ENCODE data around the gene HABP2. TPM values are rescaled to one million over a fixed set of nuclear protein-coding genes. Genes with fewer than 3 reads are reported as not detected.
A peak's percentile ranks its signal among the peaks of the same experiment; 100 is the strongest.

Gene HABP2
- total RNA-seq, 2 experiments from 2014 or later, result not detected

DNA sequence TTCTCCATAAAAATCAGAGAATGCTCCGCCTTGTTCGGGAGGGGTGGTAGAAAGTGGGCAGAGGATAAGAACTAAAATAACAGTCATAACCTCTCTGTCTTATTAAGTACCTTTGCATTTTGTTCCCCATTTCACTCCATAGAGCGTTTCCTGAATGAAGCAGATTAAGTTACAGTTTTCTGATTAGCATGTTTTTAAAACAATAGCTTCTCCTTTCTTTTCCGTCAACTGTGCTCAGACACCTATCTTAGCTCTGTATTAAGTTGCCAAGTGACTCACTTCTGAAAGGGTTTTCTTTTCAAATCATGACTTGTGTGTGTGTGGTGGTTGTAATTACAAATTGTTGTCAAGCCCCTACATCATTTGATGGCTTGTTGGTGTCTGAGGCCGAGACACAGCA lies 1.4 kb downstream of the HABP2 start:
- ChIA-PET POLR2A (no interaction called here), CTCF (interaction anchor here (2.2 kb wide), 1 partner anchor 9 kb away, joined by 14 read pairs; no protein-coding TSS in a partner anchor)
- peaks cover 17% of the 10 kb centered on the region for H3K4me1 Mint-ChIP-seq
- H3K36me3 Mint-ChIP-seq (ENCODE audit: low read depth), result no peaks in the 10 kb centered on the region
- H3K27ac Mint-ChIP-seq, result no peak overlapping the region
- no peak for DNase-seq
- peaks cover 24% of the 10 kb centered on the region for H3K27me3 Mint-ChIP-seq
- H3K4me3 Mint-ChIP-seq, result no peak overlapping the region
- no peaks in the 10 kb centered on the region for H3K9me3 Mint-ChIP-seq

DNA sequence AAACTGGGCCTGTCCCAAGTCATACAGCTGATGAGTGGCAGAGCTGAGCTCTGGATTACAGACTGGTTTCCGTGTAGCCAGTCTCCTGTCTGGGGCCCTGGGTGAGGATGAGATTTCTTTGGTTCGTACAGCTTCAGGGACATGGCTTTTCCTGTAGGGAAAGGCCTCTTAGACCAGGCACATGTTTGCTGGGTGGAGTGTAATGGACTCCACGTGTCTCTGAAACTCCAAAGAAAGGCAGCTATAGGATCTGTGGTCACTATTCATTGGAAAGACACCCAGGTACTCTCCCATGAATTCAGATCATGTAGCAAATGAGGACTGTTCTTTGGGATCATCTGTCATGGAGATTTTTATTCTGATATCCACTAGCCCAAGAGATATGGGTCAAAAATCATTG lies 2.4 kb downstream of the HABP2 start:
- Mint-ChIP-seq H3K27ac (no peak overlapping the region), H3K9me3 (no peaks in the 10 kb centered on the region), H3K4me3 (no peak overlapping the region), H3K36me3 (ENCODE audit: low read depth) (no peaks in the 10 kb centered on the region), H3K4me1 (peaks cover 16% of the 10 kb centered on the region), H3K27me3 (peaks cover 25% of the 10 kb centered on the region)
- ChIA-PET CTCF (interaction anchor here (2.2 kb wide), 1 partner anchor 8 kb away, joined by 14 read pairs; no protein-coding TSS in a partner anchor), POLR2A (no interaction called here)
- no peak for DNase-seq

DNA sequence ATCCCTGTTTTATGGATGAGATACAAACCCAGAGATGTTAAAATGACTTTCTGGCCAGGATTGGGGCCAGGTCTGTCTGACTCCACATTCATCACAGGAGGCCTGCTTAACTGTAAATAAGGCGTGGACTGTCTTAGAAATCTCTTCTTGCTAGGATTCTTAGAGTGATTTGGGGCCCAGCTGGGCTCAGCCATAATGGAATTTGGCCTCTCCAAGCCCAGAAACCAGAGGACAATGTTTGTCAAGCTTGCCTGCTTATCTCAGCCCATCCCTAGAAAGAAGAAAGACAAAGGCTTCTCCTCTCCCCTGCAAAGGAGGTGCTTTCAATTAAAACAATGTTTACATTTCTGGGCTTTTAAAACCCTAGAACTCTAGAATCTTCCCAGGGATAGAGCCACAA lies 2.9 kb downstream of the HABP2 start:
- peaks cover 25% of the 10 kb centered on the region for H3K27me3 Mint-ChIP-seq
- peaks cover 11% of the 10 kb centered on the region for H3K4me1 Mint-ChIP-seq

DNA sequence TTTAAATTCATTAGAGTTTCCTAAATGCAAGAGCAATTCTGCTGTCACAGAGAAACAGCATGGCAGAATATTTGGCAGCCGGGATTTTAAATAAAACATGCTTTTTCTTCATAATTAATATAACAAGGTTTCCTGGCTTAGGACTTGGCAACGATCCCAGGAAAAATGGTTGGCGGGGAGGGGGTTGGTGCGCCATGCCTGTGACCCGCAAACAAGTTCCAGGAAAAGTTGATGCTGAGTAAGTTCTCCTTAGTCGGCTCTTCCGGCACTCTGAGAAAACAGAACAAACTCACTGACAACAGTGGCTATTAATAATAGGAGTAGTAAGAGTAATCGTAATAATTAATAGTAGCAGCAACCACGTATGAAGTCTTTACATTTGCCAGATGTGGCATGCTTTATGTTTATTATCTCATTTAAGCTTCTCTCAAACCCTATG lies 4.6 kb downstream of the HABP2 start:
- no peak overlapping the region for H3K4me3 Mint-ChIP-seq
- POLR2A ChIA-PET, result no interaction called here
- H3K4me1 Mint-ChIP-seq, result peaks cover 11% of the 10 kb centered on the region
- H3K9me3 Mint-ChIP-seq, result no peaks in the 10 kb centered on the region
- no peaks in the 10 kb centered on the region for H3K36me3 Mint-ChIP-seq (ENCODE audit: low read depth)
- H3K27ac Mint-ChIP-seq, result no peak overlapping the region
- H3K27me3 Mint-ChIP-seq, result peaks cover 25% of the 10 kb centered on the region
- CTCF ChIA-PET, result no interaction called here
- DNase-seq, result no peak

More for the DNA sequence above, 2.9 kb downstream of the HABP2 start:
- ChIA-PET POLR2A (no interaction called here), CTCF (no interaction called here)
- Mint-ChIP-seq H3K9me3 (no peaks in the 10 kb centered on the region), H3K4me3 (no peak overlapping the region), H3K36me3 (ENCODE audit: low read depth) (no peaks in the 10 kb centered on the region), H3K27ac (no peak overlapping the region)
- DNase-seq, result no peak

DNA sequence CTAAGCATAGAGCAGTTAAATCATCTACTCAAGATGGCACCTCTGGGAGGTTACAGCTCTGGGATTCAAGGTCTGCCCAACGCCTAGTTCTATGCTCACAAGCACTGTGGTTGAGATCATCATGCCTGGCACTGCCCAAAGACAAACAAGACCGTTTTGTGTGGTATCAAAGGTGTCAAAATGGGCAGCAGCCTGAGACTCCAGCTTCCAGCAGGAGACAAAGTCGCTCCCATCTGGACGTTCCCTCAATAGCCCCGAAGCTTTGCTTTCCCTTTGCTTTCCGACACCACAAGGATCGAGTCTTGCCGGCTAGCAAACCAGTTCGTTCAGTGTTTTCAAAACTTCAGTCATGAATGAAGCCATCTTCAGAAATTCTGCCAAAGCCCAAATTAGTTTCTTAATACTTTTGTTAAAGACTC lies 5.1 kb downstream of the HABP2 start:
- POLR2A ChIA-PET, result no interaction called here
- Mint-ChIP-seq H3K36me3 (ENCODE audit: low read depth) (no peaks in the 10 kb centered on the region), H3K4me3 (no peak overlapping the region), H3K27me3 (peaks cover 25% of the 10 kb centered on the region), H3K9me3 (no peaks in the 10 kb centered on the region), H3K27ac (no peak overlapping the region), H3K4me1 (peaks cover 11% of the 10 kb centered on the region)
- CTCF ChIA-PET, result no interaction called here
- DNase-seq, result no peak

DNA sequence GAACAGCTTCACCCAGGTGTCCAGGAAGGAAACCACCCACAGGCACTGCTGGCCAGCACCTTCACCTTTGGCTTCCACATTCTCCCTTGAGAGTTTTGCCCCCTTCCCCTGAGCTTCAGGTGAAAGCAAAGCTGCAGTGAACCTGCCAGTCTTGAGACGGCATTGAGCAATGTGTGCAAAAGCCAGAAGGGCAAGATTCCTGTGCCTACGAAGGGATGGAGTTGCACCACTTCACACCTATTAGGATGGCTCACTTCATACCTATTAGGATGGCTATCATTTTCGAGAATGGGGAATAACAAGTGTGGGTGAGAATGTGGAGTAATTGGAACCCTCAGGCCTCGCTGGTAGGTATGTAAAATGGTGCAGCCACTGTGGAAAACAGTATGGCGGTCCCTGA lies 7.2 kb downstream of the HABP2 start:
- Mint-ChIP-seq H3K36me3 (ENCODE audit: low read depth) (no peaks in the 10 kb centered on the region), H3K9me3 (no peaks in the 10 kb centered on the region), H3K27me3 (peaks cover 17% of the 10 kb centered on the region), H3K4me1 (peaks cover 13% of the 10 kb centered on the region), H3K4me3 (no peak overlapping the region), H3K27ac (no peak overlapping the region)
- ChIA-PET POLR2A (no interaction called here), CTCF (no interaction called here)
- no peak for DNase-seq

DNA sequence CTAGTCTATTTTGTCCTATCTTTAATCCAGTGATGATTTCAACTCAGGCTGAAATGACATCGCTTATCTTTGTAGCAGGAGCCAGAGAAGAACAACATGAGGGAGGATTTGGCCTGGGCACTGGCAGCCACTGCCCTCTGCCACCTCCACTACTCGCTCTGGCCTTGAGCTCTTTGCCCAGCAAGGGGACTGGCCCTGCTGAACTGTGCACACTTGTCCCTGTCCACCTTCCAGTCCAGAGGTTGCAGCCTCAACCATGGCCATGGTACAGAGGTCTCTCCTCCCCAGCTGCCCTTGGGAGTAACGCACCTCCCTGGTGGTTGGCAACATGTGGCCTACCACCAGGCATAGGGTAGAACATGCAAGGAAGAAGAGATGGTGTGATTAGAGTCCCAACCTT lies 8.4 kb downstream of the HABP2 start:
- peaks cover 13% of the 10 kb centered on the region for H3K4me1 Mint-ChIP-seq
- no peak overlapping the region for H3K4me3 Mint-ChIP-seq

DNA sequence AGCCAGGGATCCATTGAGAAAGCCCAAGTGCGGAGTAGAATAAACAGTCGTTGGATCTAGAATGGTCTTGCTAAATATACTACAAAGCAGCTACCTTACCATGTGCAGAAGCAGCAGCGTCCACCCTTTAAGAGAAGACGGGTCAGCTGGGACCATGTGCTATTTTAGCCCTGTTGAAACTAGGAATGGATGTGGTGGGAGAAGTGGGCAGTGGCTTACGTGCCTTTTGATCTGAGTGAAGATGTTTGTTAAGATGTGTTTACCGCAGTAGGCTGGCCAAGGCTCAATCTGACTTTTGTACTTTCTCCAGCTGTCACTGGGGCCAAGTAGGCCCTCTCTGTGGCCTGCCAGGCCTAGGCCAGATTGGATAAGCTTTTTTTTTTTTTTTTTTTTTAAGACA lies 9.2 kb downstream of the HABP2 start:
- Mint-ChIP-seq H3K27ac (no peak overlapping the region), H3K36me3 (ENCODE audit: low read depth) (no peaks in the 10 kb centered on the region), H3K27me3 (peaks cover 17% of the 10 kb centered on the region), H3K9me3 (no peaks in the 10 kb centered on the region), H3K4me3 (no peak overlapping the region), H3K4me1 (peaks cover 10% of the 10 kb centered on the region)
- POLR2A ChIA-PET, result no interaction called here
- no peak for DNase-seq
- CTCF ChIA-PET, result interaction anchor here (0.6 to 1.1 kb wide), 3 partner anchors 41 to 424 kb away, joined by 3 to 4 read pairs (median 3); no protein-coding TSS in a partner anchor

More for the DNA sequence above, 8.4 kb downstream of the HABP2 start:
- POLR2A ChIA-PET, result no interaction called here
- Mint-ChIP-seq H3K27ac (no peak overlapping the region), H3K27me3 (peaks cover 17% of the 10 kb centered on the region), H3K9me3 (no peaks in the 10 kb centered on the region), H3K36me3 (ENCODE audit: low read depth) (no peaks in the 10 kb centered on the region)
- DNase-seq, result no peak
- CTCF ChIA-PET, result no interaction called here

DNA sequence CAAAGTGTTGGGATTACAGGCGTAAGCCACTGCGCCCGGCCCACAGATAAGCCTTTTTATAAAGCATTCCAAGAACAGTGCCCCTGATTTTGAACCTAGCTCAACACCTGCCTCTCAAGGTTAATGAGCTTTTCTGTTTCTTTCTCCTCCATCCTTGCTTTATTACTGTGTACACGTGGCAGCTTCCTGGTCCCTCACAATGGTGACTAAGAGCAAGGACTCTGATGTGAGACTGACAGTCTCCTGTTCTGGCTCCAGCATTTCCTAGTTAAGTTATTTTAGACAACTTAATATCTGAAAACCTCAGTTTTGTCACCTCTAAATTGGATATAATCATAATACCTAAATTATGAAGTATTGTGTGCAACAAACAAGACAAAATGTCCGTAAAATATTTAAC lies 9.9 kb downstream of the HABP2 start:
- DNase-seq, result no peak
- H3K4me1 Mint-ChIP-seq, result peaks cover 5% of the 10 kb centered on the region
- H3K27ac Mint-ChIP-seq, result no peak overlapping the region
- POLR2A ChIA-PET, result no interaction called here
- H3K27me3 Mint-ChIP-seq, result peaks cover 14% of the 10 kb centered on the region
- no peaks in the 10 kb centered on the region for H3K9me3 Mint-ChIP-seq
- no peak overlapping the region for H3K4me3 Mint-ChIP-seq
- CTCF ChIA-PET, result interaction anchor here (0.6 to 1.7 kb wide), 10 partner anchors 8 to 1091 kb away, joined by 3 to 14 read pairs (median 3); no protein-coding TSS in a partner anchor
- H3K36me3 Mint-ChIP-seq (ENCODE audit: low read depth), result no peaks in the 10 kb centered on the region

DNA sequence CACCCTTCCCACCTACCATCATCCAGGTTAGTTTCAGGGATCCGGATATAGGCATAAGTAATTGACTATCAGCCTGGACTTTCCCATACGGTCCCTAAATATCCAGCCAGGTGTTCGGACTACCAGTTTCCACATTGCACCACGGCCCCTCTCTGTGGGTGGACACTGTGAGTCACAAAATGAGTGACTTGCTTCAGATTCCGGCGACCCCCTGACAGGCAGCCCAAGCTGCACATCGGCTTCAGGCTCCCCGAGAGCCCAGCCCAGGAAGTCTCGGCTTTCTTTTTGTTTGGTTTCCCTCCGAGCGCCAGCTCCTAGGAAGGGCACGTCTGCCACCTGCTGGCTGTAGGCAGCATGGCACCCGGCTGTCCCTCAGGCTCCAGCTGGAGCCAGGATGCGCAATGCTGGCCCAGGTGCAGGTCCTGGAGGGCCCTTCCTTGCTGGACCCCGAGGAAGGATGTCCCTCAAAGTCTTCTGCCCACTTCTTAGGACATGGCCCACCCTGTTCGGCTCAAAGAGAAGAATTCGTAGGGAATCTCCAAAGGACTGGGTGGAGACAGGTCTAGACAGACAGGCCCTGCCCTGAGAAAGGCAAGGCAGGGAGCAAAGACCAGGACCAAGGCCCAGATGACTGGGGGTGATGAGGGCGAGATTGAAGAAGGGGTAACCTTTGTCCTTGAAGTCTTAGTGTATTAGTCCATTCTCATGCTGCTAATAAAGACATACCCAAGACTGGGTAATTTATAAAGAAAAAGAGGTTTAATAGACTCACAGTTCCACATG lies 10.6 kb downstream of the HABP2 start:
- ChIA-PET CTCF (interaction anchor here (0.6 to 1.7 kb wide), 17 partner anchors 9 to 1091 kb away, joined by 3 to 14 read pairs (median 3); no protein-coding TSS in a partner anchor), POLR2A (no interaction called here)
- H3K27ac Mint-ChIP-seq, result no peak overlapping the region
- no peaks in the 10 kb centered on the region for H3K36me3 Mint-ChIP-seq (ENCODE audit: low read depth)
- peaks cover 2% of the 10 kb centered on the region for H3K4me1 Mint-ChIP-seq
- no peaks in the 10 kb centered on the region for H3K9me3 Mint-ChIP-seq
- DNase-seq, result peak; percentile 72
- peaks cover 6% of the 10 kb centered on the region for H3K27me3 Mint-ChIP-seq
- peak overlapping the region; percentile 64 for H3K4me3 Mint-ChIP-seq

DNA sequence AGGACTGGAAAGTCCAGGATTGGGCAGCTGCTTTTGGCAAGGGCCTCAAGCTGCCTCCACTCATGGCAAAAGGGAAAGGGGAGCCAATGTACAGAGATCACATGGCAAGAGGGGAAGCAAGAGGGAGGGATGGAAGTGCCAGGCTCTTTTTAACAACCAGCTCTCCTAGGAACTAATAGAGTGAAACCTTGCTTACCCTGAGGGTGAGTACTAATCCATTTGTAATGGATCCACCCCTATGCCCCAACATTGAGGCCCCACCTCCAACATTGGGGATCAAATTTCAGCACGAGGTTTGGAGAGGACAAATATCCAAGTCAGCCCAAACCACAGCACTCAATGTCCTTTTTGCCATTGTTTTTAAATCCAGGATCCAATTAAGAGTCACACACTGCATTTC lies 12.5 kb downstream of the HABP2 start:
- ChIA-PET CTCF (no interaction called here), POLR2A (no interaction called here)
- Mint-ChIP-seq H3K27me3 (peaks cover 3% of the 10 kb centered on the region), H3K27ac (no peak overlapping the region), H3K4me1 (peaks cover 2% of the 10 kb centered on the region), H3K36me3 (ENCODE audit: low read depth) (no peaks in the 10 kb centered on the region), H3K4me3 (no peak overlapping the region), H3K9me3 (no peaks in the 10 kb centered on the region)
- no peak for DNase-seq

DNA sequence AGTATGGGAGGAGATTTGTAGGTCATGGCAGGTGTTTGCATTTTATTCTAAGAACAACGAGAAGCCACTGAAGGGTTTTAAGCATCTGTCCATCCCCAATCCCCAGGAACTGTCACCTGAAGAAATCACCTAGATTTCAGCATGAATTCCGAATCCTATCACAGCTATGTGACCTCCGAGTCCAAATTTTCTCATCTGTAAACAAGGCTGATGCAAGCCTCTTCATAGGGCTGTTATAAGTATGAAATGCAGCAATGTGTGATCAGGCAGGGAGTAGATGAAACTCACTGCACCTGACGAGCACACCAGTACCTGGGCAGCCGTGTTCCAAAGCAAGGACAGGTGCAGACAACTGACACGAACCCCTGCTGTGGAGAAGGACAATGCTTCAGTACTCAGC lies 14.0 kb downstream of the HABP2 start:
- Mint-ChIP-seq H3K36me3 (ENCODE audit: low read depth) (no peaks in the 10 kb centered on the region), H3K4me3 (no peak overlapping the region), H3K27ac (no peak overlapping the region), H3K4me1 (peaks cover 2% of the 10 kb centered on the region), H3K27me3 (peaks cover 3% of the 10 kb centered on the region), H3K9me3 (no peaks in the 10 kb centered on the region)
- DNase-seq, result no peak
- CTCF ChIA-PET, result no interaction called here
- POLR2A ChIA-PET, result no interaction called here

DNA sequence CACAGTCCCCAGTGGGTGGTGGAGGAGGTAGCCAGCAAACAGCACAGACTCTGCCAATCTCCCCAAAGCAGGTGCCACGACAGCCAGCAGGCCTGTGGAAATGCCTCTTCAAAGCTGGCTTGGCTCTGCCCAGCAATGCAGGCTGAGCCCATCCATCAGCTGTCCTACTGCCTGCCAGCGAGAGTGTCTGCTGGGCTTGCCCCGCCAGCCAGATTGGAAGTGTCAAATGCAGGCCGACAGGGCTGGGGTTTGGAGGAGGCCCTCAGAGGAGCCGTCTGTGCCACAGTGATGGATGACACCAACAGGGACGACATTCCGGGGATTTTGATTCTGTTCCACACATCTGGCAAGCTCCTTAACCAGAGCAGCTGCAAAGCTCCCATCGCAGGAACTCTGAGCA lies 16.7 kb downstream of the HABP2 start:
- Mint-ChIP-seq H3K4me3 (no peak overlapping the region), H3K4me1 (no peaks in the 10 kb centered on the region), H3K9me3 (no peaks in the 10 kb centered on the region), H3K36me3 (ENCODE audit: low read depth) (no peaks in the 10 kb centered on the region), H3K27ac (no peak overlapping the region), H3K27me3 (peaks cover 3% of the 10 kb centered on the region)
- ChIA-PET POLR2A (no interaction called here), CTCF (interaction anchor here (1.0 kb wide), 1 partner anchor 10 kb away, joined by 3 read pairs; no protein-coding TSS in a partner anchor)
- DNase-seq, result no peak

Data from activated CD4-positive, alpha-beta memory T cell treated with anti-CD3 and anti-CD28 coated beads, Interleukin-2, amount 10 ng/mL, durations not matched to agents 7 days and 5 days (primary cell).